M059J (cell line): ENCODE measurements around the gene GPC6. TPM values are rescaled to one million over a fixed set of nuclear protein-coding genes. Genes with fewer than 3 reads are reported as not detected.
A peak's percentile ranks its signal among the peaks of the same experiment; 100 is the strongest.

Source experiments
- DNase-seq: peaks from one replicate; pipeline ENCODE4 v3.0.0-alpha.2; 2012; ENCODE audit warnings: low read depth
- total RNA-seq: library from RNA; depleted of rRNA; stranded (reverse); fragments of >200 nt; shearing (Covaris generic); gene quantifications from 2 replicates; pipeline ENCODE4 v1.2.3, GENCODE V29; 2014

GPC6 gene
- total RNA-seq, 1 experiment from 2014 or later: 0.71 TPM

DNA sequence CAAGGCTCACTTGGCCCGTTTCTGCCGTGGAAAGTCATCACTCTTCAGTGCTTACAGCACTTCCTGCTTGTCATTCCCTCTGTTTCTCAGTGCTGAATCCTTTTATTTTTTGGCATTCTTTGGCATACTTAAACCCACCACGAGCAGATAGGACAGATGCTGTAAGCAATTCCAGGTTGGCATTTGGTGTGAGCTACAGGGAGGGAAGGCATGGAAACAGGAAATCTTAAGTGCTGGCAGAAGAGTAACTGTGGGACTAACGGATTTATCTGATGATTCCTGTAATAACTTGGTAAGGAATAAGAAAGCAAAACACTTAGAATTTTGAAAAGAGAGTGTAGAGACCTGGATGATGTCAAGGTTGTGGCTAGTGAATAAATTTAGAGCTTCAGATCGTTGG lies 273.4 kb downstream of the GPC6 start:
- no peak for DNase-seq

GRCh38 chr13:93502071-93502470 lies 275.5 kb downstream of the GPC6 start:
- DNase-seq: no peak

- DNase-seq: no peak
Measured at GRCh38 chr13:93502987-93503615, 276.5 kb downstream of the GPC6 start.

GRCh38 chr13:93505104-93505952 lies 278.7 kb downstream of the GPC6 start:
- no peak for DNase-seq

- DNase-seq: no peak
Measured at GRCh38 chr13:93511011-93511410, 284.4 kb downstream of the GPC6 start.

- DNase-seq: no peak
Measured at GRCh38 chr13:93515267-93515666, 288.7 kb downstream of the GPC6 start.

DNA sequence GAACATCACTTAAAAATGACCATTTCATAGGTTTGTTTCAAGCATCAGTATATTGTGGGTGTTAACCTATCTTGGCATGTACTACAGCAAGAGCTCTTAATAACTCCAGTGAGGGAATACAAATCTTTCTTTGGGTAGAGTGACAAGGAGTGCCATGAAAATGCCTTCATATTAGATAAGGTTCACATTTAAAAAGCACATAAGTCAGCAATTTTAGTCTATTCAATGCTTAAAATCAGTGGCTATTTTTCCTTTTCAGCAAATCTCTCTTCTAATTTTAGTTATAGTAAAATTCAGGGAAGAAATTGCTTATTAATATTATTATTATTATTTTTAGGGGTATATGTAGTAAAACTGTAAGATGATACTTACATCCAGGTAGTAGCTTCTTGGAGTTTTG lies 291.1 kb downstream of the GPC6 start:
- no peak for DNase-seq

- DNase-seq: no peak
Measured at GRCh38 chr13:93521307-93521706, 294.7 kb downstream of the GPC6 start.

DNA sequence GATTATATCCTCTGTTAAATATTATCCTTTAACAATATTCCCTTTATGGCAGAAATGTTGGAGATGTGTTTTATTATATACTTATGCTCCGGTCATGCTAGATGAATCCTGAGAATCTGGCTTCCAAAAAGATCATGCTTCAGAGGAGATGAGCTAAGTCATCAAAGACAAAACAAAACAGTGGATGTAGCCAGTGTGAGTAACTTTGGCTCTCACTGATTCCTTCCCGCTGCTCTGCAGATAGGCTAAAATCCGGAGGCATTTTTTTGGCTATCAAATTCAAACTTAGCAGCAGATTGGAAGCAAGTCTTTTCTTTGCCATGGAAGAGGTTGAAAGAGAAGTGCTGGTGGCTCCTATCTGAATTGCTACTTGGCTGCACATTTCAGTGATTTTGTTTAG lies 295.9 kb downstream of the GPC6 start:
- no peak for DNase-seq

DNA sequence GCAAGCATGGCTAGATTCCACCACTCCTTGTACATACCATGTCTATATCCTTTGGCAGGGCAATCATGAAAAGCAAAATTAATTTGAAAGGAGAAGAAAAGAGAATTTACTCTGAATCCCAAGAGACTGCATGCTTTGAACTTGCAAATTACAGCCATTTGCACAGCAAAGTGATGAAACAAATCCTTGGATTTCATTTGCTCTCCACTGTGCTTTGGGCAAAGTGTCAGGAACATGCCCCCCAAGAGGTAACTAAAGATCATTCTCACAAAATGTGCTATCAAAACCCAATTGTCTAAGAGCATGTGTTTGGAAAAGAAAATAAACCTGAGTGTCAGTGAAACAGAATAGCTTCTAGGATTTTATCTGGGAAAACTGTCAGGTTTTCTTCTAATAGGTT lies 298.5 kb downstream of the GPC6 start:
- DNase-seq: no peak

GRCh38 chr13:93527748-93528297 lies 301.2 kb downstream of the GPC6 start:
- no peak for DNase-seq

GRCh38 chr13:93529961-93530360 lies 303.4 kb downstream of the GPC6 start:
- DNase-seq: no peak

- no peak for DNase-seq
Measured at GRCh38 chr13:93534181-93534700, 307.6 kb downstream of the GPC6 start.

DNA sequence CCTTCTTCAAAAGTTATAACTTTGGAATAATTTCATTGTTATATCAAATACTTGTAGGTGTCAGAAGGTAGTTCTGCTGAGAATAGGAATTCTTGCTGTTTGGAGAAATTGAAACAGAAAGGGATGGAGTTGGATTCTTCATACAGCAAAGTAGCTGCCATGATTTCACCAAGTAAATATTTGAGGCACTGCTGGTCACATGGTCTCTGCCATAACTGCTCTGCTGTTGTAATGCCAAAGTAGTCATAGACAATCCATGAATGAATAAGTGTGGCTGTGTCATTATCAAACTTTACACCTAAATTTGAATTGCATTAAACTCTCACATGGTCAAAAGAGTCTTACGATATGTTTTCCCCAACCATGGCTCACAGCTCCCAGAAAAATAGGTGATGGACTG lies 308.6 kb downstream of the GPC6 start:
- no peak for DNase-seq

DNA sequence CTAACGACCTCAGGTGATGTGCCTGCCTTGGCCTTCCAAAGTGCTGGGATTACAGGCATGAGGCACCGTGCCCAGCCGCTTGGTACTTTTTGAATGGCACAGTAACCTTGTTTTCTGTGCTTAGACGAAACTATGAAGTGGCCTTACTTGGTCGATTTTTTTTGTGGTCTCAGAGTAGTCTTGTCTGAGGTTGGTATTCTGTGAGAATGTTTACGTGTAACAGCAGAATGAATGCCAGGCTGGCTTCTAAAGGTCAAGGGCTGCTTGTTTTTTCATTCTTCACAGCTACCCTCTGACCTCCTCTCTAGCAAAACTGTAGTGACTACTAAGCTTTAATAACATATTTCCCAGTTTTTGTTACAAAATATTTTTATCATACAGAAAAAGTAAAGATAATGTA lies 313.3 kb downstream of the GPC6 start:
- DNase-seq: no peak

GRCh38 chr13:93547886-93548285 lies 321.3 kb downstream of the GPC6 start:
- DNase-seq: no peak

GRCh38 chr13:93549326-93550005 lies 322.9 kb downstream of the GPC6 start:
- peak; percentile 3 for DNase-seq

DNA sequence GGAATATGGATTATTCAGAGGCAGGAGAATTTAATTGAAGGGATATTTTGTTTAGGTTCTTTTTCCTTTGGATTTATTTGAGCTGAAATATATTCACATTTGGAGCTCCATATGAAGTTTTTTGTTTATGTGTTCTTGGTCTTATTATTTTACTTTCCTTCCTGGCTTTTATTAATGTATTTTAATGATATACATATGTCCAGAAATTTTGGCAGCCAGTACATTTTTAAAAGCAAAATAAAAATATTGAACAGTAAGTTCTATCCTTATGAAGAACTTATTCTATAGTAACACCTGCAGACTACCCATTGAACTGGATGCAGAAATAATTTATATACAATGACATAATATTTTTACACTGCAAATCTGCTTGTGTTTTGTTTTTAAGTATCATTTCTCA lies 323.6 kb downstream of the GPC6 start:
- no peak for DNase-seq

DNA sequence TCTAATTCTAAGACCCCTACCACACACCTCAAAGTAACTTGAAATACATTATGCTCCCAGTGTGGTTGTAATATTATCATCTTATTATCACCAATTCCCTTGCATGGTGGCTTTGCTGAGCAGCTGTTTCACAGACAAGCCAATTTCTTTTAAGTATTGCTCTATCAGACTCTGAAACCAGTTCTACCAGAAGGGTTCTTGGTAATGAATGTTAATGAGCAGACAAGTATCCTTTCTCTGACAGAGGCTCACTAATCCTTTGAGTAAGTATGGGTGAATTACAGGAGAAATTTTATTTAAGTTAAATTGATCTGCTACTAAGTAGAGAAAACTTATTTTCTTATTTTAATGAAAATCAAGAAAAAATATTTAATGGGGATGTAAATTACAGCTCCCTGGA lies 326.0 kb downstream of the GPC6 start:
- no peak for DNase-seq

- no peak for DNase-seq
Measured at GRCh38 chr13:93554514-93554913, 327.9 kb downstream of the GPC6 start.

DNA sequence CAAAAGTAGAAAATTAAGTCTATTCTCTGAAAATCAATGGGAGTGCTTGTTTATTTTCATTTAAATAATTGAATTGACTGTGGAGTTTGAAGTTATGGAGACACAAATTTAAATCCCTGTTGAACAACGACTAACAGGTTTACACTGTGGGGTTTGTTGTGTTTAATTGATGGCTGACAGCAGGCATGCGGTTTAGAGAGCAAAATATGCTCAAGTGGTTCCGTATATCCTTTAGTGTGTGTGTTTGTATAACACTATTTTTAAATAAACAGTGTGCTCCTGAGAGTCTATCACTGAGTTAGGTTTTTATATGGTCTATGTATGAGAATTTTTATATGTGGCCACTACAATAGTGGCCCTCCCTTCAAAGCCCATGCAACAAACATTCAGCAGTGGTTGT lies 332.0 kb downstream of the GPC6 start:
- no peak for DNase-seq

DNA sequence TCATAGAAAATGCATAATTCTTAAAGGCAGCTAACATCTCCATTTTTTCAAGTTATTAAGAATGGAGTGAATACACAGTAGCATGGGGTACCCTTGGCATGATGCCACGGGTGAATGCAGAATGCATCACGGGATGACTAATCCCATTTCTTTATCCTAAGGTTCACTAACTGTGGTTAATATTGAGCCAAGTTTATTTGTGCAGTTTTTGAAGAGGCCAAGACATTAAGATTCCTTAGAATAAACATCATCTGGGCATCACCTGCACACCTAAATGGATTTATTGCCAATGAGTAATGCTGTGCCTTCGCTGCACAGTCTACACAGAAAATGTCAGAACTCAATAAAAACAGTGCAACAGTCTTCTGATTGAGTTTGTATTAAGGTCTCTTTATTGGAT lies 333.1 kb downstream of the GPC6 start:
- DNase-seq: peak; percentile 69
